SK-N-SH (cell line): ENCODE data around the gene RIN3. TPM values are rescaled to one million over a fixed set of nuclear protein-coding genes. Genes with fewer than 3 reads are reported as not detected.

ENCODE experiments used
- CTCF ChIA-PET: fragments of 300-600, 350-600 bp; formaldehyde crosslinking; extraction: SDS; loops from one replicate; lab custom pipeline; 2021; lab: Yijun Ruan, JAX
- POLR2A ChIA-PET: fragments of 350-600 bp; sonication (Branson Sonifier 250); formaldehyde crosslinking; extraction: SDS; loops from one replicate; lab custom pipeline; 2020; ENCODE audit warnings: antibody characterized with exemption, inconsistent platforms; lab: Yijun Ruan, JAX
- DNase-seq: peaks from one replicate; pipeline ENCODE4 v3.0.0; 2012
- H2AFZ ChIP-seq: fragments of 200-600 bp; sonication (generic); 2 replicates; pipeline ENCODE4 v1.8.1; 2016; ENCODE audit warnings: antibody characterized with exemption, mild to moderate bottlenecking, low read depth
- H3F3A ChIP-seq: fragments of 200-600 bp; sonication (generic); replicated peaks from 2 replicates; pipeline ENCODE3; 2016; ENCODE audit warnings: antibody characterized with exemption, mild to moderate bottlenecking; ENCODE audit not compliant: insufficient read depth
- H3K27ac ChIP-seq, 2 experiments: fragments of 200-500 bp in 1 of 2; fragments of 200-600 bp in 1 of 2; sonication (Bioruptor generic) in 1 of 2; sonication (generic), shearing (Covaris generic) in 1 of 2; 2 replicates each; pipeline versions ENCODE4 v1.5.1 to v1.6.1; 2014 to 2016; ENCODE audit warnings: low read depth in 2 of 2, inconsistent platforms in 1 of 2, low read length in 1 of 2, mild to moderate bottlenecking in 1 of 2, mixed read lengths in 1 of 2
- H3K27me3 ChIP-seq: fragments of 200-600 bp; sonication (generic), shearing (Covaris generic); 2 replicates; pipeline ENCODE4 v1.6.1; 2016; ENCODE audit warnings: mixed run types; ENCODE audit not compliant: insufficient read depth
- H3K36me3 ChIP-seq, 2 experiments: fragments of 200-500 bp in 1 of 2; fragments of 200-600 bp in 1 of 2; sonication (Bioruptor generic) in 1 of 2; sonication (generic) in 1 of 2; replicated peaks in 1 of 2; 2 replicates each; pipeline versions ENCODE3 to v1.5.1; 2014 to 2016; ENCODE audit warnings: low read length in 1 of 2, mild to moderate bottlenecking in 1 of 2; ENCODE audit not compliant: insufficient read depth in 2 of 2, control insufficient read depth in 1 of 2
- H3K4me1 ChIP-seq, 2 experiments: fragments of 200-500 bp in 1 of 2; fragments of 200-600 bp in 1 of 2; sonication (Bioruptor generic) in 1 of 2; sonication (generic), shearing (Covaris generic) in 1 of 2; 2 replicates each; pipeline versions ENCODE4 v1.5.1 to v1.6.1; 2014 to 2016; ENCODE audit warnings: low read depth in 1 of 2, low read length in 1 of 2, mixed run types in 1 of 2; ENCODE audit not compliant: insufficient read depth in 2 of 2, control insufficient read depth in 1 of 2
- H3K4me2 ChIP-seq: fragments of 200-600 bp; sonication (generic), shearing (Covaris generic); 2 replicates; pipeline ENCODE4 v1.6.1; 2017; ENCODE audit warnings: mixed run types
- H3K4me3 ChIP-seq, 2 experiments: fragments of 200-500 bp in 1 of 2; fragments of 200-600 bp in 1 of 2; sonication (Bioruptor generic) in 1 of 2; sonication (generic), shearing (Covaris generic) in 1 of 2; 2 replicates each; pipeline versions ENCODE4 v1.5.1 to v1.8.1; 2014 to 2016; ENCODE audit warnings: low read depth in 2 of 2, inconsistent platforms in 1 of 2, low read length in 1 of 2, mild to moderate bottlenecking in 1 of 2, mixed read lengths in 1 of 2, moderate library complexity in 1 of 2
- H3K79me2 ChIP-seq: fragments of 200-600 bp; sonication (generic); 2 replicates; pipeline ENCODE4 v1.8.1; 2017; ENCODE audit warnings: mild to moderate bottlenecking; ENCODE audit not compliant: insufficient read depth
- H3K9ac ChIP-seq: fragments of 200-600 bp; sonication (generic); 2 replicates; pipeline ENCODE4 v1.6.1; 2017; ENCODE audit warnings: mixed run types
- H3K9me2 ChIP-seq: fragments of 200-600 bp; sonication (generic); 2 replicates; pipeline ENCODE4 v1.6.1; 2017; ENCODE audit warnings: mixed run types
- H3K9me3 ChIP-seq: fragments of 200-600 bp; sonication (generic); 2 replicates; pipeline ENCODE4 v1.6.1; 2017; ENCODE audit warnings: mixed run types, mild to moderate bottlenecking, moderate library complexity
- H4K20me1 ChIP-seq: fragments of 200-600 bp; sonication (generic); 2 replicates; pipeline ENCODE4 v1.6.1; 2017; ENCODE audit warnings: mild to moderate bottlenecking, mixed run types; ENCODE audit not compliant: insufficient read depth
- CHD2 ChIP-seq: fragments of 150-350 bp; IDR thresholded peaks from 2 replicates; pipeline ENCODE4 v1.6.1; 2018; ENCODE audit warnings: low read length; ENCODE audit not compliant: partially characterized antibody
- ELF1 ChIP-seq: IDR thresholded peaks from 2 replicates; pipeline ENCODE4 v1.4.0; 2012
- EP300 ChIP-seq, 2 experiments: IDR thresholded peaks; 2 replicates each; pipeline versions ENCODE4 v1.4.0 to v1.6.1; 2012; ENCODE audit warnings: borderline replicate concordance in 1 of 2, low read depth in 1 of 2, low read length in 1 of 2
- GATA2 ChIP-seq: sonication (generic); formaldehyde crosslinking; IDR thresholded peaks from 2 replicates; pipeline ENCODE4 v1.5.0; 2020; ENCODE audit warnings: mild to moderate bottlenecking, missing genetic modification reagents
- JUND ChIP-seq: IDR thresholded peaks from 2 replicates; pipeline ENCODE4 v1.4.0; 2012
- NRF1 ChIP-seq: IDR thresholded peaks from 2 replicates; pipeline ENCODE4 v1.6.1; 2012; ENCODE audit warnings: low read depth, mild to moderate bottlenecking, low read length
- POLR2AphosphoS5 ChIP-seq: IDR thresholded peaks from 2 replicates; pipeline ENCODE4 v1.6.1; 2012; ENCODE audit warnings: low read depth, low read length
- RAD21 ChIP-seq: IDR thresholded peaks from 2 replicates; pipeline ENCODE4 v1.6.1; 2012; ENCODE audit warnings: mild to moderate bottlenecking, low read length
- RCOR1 ChIP-seq: fragments of 150-350 bp; IDR thresholded peaks from 2 replicates; pipeline ENCODE4 v1.6.1; 2017; ENCODE audit warnings: antibody characterized with exemption, low read length
- RXRA ChIP-seq: IDR thresholded peaks from 2 replicates; pipeline ENCODE4 v1.4.0; 2012; ENCODE audit warnings: low read depth, mild to moderate bottlenecking, borderline replicate concordance
- SIN3A ChIP-seq: IDR thresholded peaks from 2 replicates; pipeline ENCODE4 v1.6.1; 2012; ENCODE audit warnings: low read depth, mild to moderate bottlenecking, low read length, moderate library complexity, borderline replicate concordance
- TAF1 ChIP-seq: IDR thresholded peaks from 2 replicates; pipeline ENCODE4 v1.6.1; 2012; ENCODE audit warnings: low read depth, mild to moderate bottlenecking, low read length, moderate library complexity, borderline replicate concordance
- TCF12 ChIP-seq: IDR thresholded peaks from 2 replicates; pipeline ENCODE4 v1.4.0; 2012
- TEAD4 ChIP-seq: IDR thresholded peaks from 2 replicates; pipeline ENCODE4 v1.4.0; 2012; ENCODE audit warnings: mild to moderate bottlenecking, borderline replicate concordance; ENCODE audit not compliant: insufficient read depth
- YY1 ChIP-seq: IDR thresholded peaks from 2 replicates; pipeline ENCODE4 v1.4.0; 2012; ENCODE audit warnings: low read depth, mild to moderate bottlenecking
- ZBTB33 ChIP-seq: IDR thresholded peaks from 2 replicates; pipeline ENCODE4 v1.4.0; 2012; ENCODE audit warnings: low read depth, borderline replicate concordance
- WGBS: methylation state at CpG from one replicate; pipeline ENCODE4 v1.1.6; 2017; ENCODE audit warnings: low lambda C conversion rate; 5-methylcytosine and 5-hydroxymethylcytosine counted together
- polyA plus RNA-seq, 3 experiments: library from polyadenylated mRNA; depleted of rRNA; stranded (reverse); fragments of >200 nt; gene quantifications; 2 replicates each; pipeline ENCODE4 v1.2.3, GENCODE V29; 2012
- TF ChIP-seq, protein P1 (sequence below): IDR thresholded peaks from 2 replicates; pipeline ENCODE4 v1.6.1; 2012; ENCODE audit warnings: mild to moderate bottlenecking, low read depth, low read length, moderate library complexity
- TF ChIP-seq, protein P2 (sequence below): fragments of 150-350 bp; IDR thresholded peaks from 2 replicates; pipeline ENCODE4 v1.6.1; 2017; ENCODE audit warnings: antibody characterized with exemption, low read length, low read depth, borderline replicate concordance
- TF ChIP-seq, protein P3 (sequence below): IDR thresholded peaks from 2 replicates; pipeline ENCODE4; 2012

RIN3 gene
- polyA plus RNA-seq, 1 of the 3 experiments (the other 2 are of a cell fraction) = 12.4 TPM

DNA sequence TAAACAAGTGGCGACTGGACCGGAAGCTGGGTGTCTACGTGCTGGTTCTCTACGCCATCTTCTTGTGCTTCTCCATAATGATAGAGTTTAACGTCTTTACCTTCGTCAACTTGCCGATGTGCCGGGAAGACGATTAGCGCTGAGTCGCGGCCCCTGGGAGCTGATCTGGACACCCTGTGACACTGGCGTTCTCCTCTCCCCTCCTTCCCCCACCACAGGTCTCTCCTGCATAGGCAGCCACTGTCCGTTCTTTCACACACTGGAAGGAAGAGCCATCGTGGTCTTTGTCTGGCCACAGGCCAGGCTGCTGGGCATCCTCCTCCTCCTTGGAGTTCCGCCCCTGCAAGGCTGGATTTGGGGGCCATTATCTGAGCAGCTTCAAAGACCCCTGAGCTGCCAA is 20.1 kb upstream of the RIN3 start:
- H3K36me3 ChIP-seq = no peaks in the 10 kb centered on the region
- ChIA-PET POLR2A (no interaction called here), CTCF (no interaction called here)
- DNase-seq = no peak
- H3K4me1 ChIP-seq = no peaks in the 10 kb centered on the region
- no peak overlapping the region for H3K4me2 ChIP-seq
- no peaks in the 10 kb centered on the region for H3K27me3 ChIP-seq
- H4K20me1 ChIP-seq = no peaks in the 10 kb centered on the region
- no peak overlapping the region for H3K9ac ChIP-seq
- no peak overlapping the region for H2AFZ ChIP-seq
- H3K27ac ChIP-seq = no peak overlapping the region
- H3K9me3 ChIP-seq = no peaks in the 10 kb centered on the region
- H3K4me3 ChIP-seq = no peak overlapping the region
- H3K79me2 ChIP-seq = no peaks in the 10 kb centered on the region
- no peaks in the 10 kb centered on the region for H3F3A ChIP-seq
- TF ChIP-seq, protein P1, sequence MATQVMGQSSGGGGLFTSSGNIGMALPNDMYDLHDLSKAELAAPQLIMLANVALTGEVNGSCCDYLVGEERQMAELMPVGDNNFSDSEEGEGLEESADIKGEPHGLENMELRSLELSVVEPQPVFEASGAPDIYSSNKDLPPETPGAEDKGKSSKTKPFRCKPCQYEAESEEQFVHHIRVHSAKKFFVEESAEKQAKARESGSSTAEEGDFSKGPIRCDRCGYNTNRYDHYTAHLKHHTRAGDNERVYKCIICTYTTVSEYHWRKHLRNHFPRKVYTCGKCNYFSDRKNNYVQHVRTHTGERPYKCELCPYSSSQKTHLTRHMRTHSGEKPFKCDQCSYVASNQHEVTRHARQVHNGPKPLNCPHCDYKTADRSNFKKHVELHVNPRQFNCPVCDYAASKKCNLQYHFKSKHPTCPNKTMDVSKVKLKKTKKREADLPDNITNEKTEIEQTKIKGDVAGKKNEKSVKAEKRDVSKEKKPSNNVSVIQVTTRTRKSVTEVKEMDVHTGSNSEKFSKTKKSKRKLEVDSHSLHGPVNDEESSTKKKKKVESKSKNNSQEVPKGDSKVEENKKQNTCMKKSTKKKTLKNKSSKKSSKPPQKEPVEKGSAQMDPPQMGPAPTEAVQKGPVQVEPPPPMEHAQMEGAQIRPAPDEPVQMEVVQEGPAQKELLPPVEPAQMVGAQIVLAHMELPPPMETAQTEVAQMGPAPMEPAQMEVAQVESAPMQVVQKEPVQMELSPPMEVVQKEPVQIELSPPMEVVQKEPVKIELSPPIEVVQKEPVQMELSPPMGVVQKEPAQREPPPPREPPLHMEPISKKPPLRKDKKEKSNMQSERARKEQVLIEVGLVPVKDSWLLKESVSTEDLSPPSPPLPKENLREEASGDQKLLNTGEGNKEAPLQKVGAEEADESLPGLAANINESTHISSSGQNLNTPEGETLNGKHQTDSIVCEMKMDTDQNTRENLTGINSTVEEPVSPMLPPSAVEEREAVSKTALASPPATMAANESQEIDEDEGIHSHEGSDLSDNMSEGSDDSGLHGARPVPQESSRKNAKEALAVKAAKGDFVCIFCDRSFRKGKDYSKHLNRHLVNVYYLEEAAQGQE = no peak
- TF ChIP-seq TCF12 (no peak), JUND (no peak), ZBTB33 (no peak), POLR2AphosphoS5 (no peak), RCOR1 (no peak), RAD21 (no peak), NRF1 (no peak), YY1 (no peak), RXRA (no peak), GATA2 (CRISPR knock-in tag) (no peak), TAF1 (no peak), TEAD4 (no peak), CHD2 (no peak), ELF1 (no peak), SIN3A (no peak), EP300 (IDR thresholded peaks at IDR 0.05; ENCODE audit: borderline replicate concordance in 1 of 2, low read depth in 1 of 2, low read length in 1 of 2) (no peak)
- TF ChIP-seq, protein P2, sequence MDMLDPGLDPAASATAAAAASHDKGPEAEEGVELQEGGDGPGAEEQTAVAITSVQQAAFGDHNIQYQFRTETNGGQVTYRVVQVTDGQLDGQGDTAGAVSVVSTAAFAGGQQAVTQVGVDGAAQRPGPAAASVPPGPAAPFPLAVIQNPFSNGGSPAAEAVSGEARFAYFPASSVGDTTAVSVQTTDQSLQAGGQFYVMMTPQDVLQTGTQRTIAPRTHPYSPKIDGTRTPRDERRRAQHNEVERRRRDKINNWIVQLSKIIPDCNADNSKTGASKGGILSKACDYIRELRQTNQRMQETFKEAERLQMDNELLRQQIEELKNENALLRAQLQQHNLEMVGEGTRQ = no peak
- TF ChIP-seq, protein P3, sequence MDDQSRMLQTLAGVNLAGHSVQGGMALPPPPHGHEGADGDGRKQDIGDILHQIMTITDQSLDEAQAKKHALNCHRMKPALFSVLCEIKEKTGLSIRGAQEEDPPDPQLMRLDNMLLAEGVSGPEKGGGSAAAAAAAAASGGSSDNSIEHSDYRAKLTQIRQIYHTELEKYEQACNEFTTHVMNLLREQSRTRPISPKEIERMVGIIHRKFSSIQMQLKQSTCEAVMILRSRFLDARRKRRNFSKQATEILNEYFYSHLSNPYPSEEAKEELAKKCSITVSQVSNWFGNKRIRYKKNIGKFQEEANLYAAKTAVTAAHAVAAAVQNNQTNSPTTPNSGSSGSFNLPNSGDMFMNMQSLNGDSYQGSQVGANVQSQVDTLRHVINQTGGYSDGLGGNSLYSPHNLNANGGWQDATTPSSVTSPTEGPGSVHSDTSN = no peak
- TF ChIP-seq, all 33 proteins: peak for 0
- WGBS = 77% methylated on average over 14 of the region's 16 CpGs
- no peaks in the 10 kb centered on the region for H3K9me2 ChIP-seq
